ENCODE data around the gene TGFBR3. TPM values are rescaled to one million over a fixed set of nuclear protein-coding genes. Genes with fewer than 3 reads are reported as not detected.

TGFBR3 gene
- total RNA-seq, 1 donor from 2014 or later, result 25.8 TPM

DNA sequence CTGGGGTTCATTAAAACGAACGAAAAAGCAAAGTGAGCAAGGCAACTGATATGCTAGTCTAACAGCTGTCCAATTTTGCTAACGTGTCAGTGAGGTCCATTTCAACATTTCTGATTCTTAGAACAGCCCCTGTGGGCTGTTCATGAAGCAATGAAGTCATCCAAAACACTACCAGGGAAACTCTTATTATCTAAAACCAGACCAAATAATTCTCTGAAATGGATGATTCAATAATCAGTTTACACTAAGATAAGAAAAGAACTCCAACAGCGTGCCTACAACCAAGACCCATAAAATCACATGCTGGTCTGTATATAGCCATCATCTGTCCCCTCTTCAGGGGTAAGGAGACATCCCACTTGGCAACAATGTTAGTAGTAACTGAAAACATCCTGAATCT lies 122.7 kb downstream of the TGFBR3 start:
- no peak for DNase-seq (ENCODE audit: low read depth in 2 of 2)

DNA sequence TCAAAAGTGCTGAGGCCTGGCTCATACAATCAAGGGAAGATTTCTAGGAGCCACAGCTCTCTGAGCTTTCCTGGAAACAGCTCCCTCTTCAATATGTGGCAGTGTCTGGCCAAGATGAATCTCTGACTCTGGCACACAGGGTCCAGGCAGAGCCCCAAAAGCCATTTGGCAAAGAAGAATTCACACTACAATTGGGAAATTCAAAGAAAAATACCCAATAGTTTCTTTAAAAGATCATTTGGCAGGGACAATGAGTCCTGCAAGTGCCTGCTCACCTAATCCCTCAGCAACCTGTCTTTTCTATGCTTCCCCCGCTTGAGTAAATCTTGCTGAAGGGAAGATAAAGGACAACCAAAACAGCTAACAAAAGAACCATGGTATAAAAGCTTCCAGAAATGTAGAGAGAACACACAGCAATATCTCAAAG lies 124.6 kb downstream of the TGFBR3 start:
- no peak for DNase-seq (ENCODE audit: low read depth in 2 of 2)

DNA sequence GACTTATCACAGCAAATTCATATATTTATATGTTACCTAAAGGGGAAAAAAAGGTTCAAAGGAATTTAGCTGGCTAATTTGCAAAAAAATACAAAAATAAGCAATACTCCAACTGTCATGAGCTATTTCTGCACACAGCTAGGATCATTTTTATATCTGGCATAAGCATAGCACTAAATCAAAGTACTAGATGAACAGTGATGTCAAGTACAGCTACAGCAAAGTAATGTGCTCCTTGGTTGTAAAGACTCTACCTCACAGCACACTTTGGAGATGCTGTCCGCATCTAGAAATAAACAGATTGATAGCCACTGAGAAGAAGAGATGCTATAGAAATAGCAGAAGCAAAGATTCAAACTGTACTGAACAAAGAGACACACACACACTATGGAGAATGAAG lies 125.4 kb downstream of the TGFBR3 start:
- DNase-seq (ENCODE audit: low read depth in 2 of 2), result no peak

DNA sequence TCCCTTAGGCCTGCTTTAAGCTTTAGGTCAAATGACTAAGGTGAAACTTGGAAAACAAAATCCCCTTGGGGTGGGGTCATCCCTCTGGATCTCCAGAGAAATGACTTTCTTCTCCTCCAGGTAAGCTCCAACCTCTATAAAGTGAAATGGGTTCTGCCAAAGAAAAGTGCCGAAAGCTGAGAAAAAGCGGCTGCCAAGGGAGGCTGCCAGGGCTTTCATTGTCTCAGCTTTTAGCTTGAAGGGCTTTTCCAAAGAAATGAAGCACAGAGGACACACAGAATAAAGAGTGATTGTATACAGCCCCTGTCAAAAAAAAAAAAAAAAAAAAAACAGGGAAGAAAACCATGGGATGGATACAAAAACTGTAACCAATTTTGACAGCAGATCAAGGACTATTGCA lies 126.9 kb downstream of the TGFBR3 start:
- no peak for DNase-seq (ENCODE audit: low read depth in 2 of 2)

DNA sequence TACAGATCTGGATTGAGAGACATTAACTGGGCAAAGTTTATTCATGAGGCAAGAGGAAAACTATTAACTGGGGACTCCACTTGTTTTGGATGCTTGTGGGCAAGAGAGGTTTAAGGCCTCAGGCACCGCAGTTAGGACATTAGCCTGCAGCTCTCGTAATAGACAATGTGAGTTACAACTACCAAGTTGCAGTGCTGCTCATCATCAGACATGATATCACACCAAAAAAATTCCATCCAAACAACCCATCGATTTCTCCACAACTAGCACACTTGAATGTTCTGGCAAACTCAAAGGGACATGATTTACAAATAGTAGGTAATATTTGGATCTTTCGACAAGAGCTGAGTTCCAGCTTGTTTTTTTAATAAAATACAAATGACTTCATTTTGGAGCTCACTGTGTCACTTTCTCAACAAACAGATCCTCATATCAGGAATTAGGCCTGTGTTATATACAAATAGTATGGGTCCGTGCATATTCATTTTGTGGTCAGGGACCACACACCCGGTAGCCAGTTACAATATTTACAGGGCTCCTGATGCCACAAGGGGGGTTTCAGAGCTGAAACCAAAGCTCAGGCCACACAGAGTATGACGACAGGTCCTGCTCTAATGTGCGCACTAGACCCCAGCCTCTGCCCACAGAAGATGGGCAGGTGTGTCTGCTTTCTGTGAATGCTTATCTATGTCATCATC lies 128.0 kb downstream of the TGFBR3 start:
- no peak for DNase-seq (ENCODE audit: low read depth in 2 of 2)

DNA sequence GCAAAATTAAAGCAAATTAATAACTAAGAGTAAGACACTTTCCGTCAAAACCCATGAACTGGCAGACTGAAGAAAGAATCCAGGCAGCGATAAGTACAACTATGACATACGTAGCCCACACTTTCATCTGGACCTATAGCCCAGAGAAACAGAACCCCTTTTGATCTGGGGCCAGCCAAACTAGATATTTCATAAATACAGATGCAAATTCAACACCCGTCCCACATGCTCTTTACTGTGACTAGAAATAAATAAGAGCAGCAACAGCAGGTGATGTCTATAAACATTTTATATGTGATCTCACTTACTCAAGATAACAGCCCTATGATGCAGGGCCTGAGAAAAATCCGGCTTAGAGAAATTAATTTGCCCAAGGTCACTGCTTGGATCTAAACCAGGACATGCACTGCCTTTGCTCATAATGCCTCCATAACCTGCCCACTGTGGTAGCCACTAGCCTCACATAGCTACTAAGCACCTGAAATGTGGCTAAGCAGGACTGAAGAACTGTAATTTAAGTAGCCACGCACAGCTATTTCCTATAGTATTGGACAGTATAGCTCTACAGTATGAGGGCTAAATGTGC lies 130.2 kb downstream of the TGFBR3 start:
- no peak for DNase-seq (ENCODE audit: low read depth in 2 of 2)

DNA sequence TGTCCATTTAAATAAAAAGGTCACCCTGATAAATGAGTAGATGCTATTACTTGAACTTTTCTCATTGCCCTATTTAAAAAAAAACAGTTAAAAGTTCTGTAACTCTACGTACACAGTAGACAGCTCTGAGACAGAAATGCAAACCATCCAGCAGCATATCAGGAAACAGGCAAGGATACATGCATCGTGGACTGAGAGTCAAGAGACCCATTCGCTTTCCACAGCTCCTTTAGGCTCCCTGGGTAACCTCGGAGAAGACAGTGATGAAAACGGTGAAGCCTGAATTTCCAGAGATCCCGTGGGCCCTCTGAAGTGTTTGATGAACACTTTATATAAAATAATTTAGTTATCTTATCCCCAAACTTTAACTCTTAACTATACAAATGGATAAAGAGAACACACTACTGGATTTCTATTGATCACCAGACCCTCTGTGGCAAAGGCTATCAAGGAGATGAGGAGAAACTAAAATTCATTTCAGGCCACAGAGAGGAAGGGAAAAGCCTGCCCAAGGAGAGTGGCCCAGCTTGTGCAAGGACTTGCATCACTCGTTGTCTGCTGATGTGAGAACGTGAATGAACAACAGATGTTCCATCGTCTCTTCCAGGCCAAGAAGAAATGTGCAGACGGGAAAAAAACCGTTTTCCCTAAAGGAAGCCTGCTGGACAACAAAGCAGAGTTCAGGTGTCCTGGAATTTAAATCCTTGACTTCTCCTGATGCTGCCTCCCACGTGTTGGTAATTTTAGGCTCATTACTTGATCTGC lies 131.0 kb downstream of the TGFBR3 start:
- no peak for DNase-seq (ENCODE audit: low read depth in 2 of 2)

DNA sequence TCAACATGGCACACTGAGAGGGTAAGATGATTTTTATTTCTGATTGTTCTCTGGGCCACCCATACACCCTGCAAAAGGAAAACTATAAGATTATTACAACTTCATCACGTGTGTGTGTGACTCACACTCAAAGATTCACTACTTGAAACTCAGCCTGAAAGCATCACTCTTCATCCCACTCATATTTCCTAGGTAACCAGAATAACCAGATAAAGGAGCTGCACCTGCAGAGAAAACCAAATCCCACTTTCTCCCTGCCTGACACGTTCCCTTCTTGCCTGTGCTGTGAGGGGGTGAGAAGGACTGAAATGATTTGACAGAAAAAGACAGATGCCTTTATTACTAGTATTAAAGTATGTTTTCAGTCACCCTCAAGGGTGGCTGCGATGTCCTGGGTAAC lies 131.6 kb downstream of the TGFBR3 start:
- peak in 1 of 2 donors; percentile 22 for DNase-seq (ENCODE audit: low read depth in 2 of 2)

DNA sequence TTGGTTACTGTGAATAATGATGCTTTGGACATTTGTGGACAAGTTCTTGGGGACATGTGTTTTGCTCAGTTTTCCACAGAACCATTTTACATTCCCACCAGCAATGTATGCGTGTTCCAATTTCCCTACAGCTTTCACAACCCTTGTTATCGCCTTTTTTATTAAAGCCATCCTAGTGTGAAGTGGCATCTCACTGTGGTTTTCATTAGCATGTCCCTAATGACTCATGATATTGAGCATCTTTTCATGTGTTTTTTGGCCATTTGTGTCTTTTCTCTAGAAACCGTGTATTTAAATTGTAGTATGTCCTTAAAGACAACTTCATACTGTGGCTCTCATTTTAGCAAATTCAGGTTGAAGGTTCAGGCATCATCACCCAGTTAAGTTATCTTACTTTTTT lies 132.1 kb downstream of the TGFBR3 start:
- DNase-seq (ENCODE audit: low read depth in 2 of 2), result no peak

DNA sequence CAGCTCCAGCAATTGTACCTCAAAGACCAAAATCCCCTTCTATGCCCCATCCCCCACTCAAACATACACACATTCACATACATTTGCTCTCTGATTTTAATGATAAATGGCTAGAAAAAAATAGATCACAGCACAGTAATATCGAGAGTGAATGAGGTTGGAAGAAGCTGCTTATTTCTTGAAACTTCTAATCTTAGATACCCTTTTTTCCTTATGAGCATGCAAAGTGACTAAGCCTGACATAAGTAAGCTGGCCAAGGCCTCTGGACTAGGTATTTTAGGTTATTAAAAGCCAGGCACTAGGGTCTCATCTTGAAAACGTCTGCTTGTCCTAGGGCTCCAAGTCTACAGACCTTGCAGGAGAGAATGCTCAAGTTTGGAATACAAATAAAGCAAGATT lies 133.6 kb downstream of the TGFBR3 start:
- DNase-seq (ENCODE audit: low read depth in 2 of 2), result no peak

DNA sequence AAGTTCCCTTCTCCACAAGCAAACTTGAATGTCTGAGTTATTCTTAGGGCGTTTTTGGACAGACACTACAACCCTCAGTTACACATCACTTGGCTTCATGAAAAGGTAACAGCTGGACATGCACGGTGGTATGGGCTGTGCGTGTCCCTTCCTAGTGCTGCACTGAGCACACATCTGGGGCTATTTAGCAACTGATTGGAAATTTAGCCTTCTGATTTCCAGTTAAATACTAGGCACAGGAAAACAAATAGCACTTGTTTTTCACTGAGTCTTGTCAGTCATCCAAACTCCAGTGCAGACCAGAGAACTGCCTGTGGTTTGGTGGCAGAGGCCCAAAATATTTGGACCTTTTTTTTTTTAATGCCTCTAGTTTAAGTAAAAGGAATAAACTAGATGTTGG lies 134.7 kb downstream of the TGFBR3 start:
- DNase-seq (ENCODE audit: low read depth in 2 of 2), result peak; percentile 12 to 78

DNA sequence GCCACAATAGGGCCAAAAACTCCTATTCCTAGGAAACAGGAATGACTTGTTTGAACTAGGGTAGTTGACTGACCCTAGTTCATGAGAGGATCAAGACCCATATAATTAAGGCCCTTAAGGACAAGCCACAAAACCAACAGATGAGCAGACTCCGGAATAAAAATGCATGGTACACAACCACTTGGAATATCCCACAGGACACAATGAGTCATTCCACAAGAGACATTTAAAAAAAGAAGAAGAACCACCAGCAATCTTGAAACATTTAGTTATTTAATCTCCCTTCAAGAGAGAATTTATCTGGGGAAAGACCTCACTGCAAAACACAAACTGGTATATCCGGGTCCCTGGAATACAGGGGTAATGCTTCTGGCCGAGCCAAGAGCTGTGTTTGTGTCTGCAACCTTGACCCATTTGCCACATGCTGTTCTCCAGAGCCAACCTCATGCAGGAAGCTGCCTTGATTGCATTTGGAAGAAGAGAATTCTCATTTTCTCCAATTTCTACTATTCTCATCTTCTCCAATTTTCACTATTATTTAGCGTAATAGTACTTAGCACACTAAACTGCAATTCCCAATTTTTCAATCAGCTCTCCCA lies 135.5 kb downstream of the TGFBR3 start:
- DNase-seq (ENCODE audit: low read depth in 2 of 2), result no peak

DNA sequence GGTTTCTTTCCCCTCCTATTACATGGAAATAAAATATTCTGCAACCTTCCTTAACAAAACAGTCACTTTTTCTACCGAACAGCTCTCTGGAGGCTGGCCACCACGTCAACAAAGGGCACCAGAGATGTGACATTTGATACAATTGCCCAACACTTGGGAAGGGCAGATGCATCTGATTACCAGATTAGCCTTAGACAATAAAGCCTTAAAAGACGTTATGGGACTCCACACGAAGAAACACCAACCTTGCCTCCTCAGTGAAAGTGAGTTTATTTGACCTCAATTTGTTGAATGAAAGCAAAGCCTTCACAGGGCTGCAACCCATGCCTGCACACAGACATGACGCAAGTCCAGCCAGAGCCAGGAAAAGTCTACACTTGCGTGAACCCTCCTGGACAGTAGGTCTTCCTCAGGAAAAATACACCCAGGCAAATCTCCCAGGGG lies 136.1 kb downstream of the TGFBR3 start:
- DNase-seq (ENCODE audit: low read depth in 2 of 2), result no peak

DNA sequence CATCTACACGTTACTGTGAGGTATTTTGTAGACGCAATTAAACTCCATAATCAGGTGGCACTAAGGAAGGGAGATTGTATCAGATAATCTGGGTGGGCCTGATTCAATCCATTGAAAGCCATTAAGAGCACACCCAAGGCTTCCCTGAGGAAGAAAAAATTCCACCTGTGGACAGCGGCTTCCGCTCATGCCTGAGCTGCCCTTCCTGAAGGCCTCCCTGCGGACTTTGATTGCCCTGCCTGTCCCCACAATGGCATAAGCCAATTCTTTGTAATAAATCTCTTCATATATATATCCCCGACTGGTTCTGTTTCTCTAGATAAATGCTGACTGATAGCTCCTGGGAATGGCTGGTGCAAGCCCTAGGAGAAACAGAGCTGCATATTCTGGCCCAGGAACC lies 138.3 kb downstream of the TGFBR3 start:
- no peak for DNase-seq (ENCODE audit: low read depth in 2 of 2)

DNA sequence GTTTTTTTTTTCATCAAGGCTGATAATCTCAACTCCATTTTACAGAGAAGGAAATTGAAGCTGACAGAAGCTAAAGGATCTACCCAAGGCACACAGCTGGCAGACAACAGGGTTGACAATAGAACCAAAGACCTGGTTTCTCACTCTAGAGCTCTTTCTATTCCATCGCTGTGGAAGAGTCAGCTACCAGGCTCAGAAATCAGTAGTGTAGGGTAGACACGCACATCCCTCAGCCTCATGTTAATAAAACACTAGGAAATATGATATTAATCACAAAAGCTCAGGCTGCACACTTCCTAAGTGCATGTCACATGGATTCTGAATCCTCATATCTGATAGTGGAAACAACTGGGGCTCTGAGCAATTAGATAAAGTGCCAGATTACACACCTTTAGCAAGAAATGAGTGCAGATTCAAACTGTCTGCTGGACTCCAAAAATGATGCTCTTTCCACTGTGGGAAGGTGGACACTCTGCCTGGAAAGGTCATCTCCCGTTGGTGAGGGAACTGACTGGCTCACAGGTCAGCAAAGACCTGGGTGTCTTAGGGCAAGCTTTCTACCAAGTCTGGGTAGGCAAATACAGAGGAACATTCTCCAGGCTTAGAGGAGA lies 139.1 kb downstream of the TGFBR3 start:
- DNase-seq (ENCODE audit: low read depth in 2 of 2), result peak in 1 of 2 donors; percentile 11

DNA sequence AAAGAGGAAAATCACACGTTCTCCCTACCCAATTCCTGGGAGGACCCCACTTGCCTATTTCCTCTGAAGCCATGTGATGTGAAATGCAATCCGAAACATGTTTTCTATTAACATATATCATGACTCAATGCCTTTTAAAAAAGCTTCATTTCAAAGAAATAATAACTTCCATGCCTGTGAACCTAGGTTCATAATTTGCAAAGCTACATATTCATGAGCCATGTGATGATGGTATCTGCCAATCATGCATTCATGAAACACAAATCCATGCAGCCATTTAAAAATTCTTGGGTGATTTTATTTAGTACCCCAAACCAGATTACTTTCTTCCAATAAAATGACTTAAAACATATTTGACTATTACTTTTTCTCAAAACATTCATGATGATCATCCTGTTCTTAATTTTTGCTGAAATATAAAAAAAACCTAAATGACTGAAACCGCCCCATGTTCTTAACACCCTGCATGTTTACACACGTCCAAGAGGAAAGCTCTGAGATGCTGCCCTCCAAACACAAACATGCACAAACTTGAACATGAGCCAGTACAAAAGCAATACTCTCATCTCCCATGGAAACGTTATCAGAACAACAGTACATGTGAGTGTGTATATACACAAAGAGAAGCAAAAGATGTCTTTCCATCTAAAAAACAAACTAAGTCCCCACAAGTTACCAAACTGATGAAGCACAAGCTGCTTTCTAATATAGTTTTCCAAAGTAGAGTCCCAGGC lies 140.1 kb downstream of the TGFBR3 start:
- DNase-seq (ENCODE audit: low read depth in 2 of 2), result peak in 1 of 2 donors; percentile 35

DNA sequence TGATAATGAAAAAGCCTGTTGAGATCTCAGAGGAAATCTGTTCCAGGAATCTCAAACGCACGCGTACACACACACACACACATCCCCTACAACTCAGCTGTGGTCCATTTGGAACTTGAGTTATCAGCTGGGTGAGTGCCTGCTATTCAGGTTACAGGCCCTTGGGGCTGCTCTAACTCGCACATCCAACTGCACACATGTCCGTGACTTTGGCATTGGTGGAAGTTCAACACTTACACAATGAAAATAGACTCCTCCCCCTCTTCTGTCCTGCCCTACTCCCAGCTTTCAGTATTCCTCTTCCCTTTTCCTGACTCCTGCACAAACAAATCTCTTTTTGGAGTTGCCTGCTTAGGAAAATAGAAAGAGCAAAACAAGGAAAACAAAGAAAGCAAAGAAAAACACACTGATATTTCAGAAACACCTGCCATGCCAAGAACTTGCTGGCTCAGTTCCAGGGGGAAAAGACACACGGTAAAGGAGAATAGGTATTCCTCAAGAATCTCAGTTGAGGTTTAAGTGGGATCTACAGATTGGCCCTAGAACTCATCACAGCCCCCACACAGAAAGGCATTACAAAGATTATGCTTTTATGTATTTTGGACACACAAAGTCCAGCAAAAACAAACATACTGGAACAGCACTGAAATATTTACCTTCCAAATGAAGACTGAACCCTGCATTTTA lies 140.9 kb downstream of the TGFBR3 start:
- DNase-seq (ENCODE audit: low read depth in 2 of 2), result peak; percentile 68 to 94

DNA sequence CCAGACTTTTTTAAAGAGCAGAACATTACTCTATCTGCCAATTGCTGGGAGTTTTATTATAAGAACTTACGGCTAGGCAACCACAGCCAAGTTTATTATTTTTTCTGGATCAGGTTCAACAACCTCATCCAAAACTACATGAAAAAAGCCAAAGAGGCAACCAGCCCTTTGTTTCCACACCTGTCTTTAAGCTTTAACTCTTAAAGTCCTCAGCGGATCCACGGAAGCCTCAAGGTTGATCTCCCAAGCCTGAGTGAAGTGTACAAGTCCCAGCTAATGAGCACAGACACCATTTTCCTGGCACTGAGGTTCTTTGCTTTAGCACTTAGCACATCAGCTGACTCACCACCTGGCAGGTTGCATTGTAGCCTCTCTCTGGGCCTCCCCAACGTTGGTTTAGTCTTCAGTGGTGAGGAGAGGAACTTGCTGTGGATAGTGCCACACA lies 143.1 kb downstream of the TGFBR3 start:
- DNase-seq (ENCODE audit: low read depth in 2 of 2), result peak; percentile 14 to 78

DNA sequence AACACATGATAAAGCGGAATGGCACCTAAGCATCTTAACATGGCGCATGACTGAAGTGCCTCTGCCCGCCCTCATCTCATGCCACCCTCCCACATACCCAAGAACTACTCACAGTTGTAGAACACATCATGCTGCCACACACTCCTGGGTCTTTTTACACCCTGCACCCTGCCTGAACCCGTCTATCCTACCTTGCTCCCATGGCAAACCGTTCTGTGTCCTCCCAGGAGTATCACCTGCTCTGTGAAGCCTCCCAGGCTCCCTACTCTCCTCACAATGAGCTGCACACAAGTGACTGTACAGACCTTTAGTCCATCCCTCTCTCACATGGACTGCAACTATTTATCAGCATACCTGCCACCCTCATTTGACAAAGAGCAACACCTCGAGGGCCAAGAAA lies 144.0 kb downstream of the TGFBR3 start:
- DNase-seq (ENCODE audit: low read depth in 2 of 2), result no peak

DNA sequence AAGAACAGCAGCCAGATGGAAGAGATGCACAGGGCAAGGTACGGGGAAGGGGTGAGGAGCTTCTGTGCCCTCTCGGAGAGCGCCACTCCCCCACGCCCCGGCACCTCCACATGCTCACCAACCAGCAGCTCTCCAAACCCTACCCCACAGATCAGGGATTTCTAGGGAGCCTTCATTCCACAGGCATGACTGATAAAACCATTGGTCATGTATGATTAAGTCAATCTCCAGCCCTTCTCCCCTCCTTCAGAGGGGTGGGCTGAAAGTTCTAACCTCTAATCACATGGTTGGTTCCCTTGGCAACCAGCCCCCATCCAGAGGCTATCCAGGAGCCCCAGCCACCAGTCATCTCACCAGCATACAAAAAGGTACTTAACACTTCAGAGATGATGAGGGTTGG lies 144.7 kb downstream of the TGFBR3 start:
- no peak for DNase-seq (ENCODE audit: low read depth in 2 of 2)

All from lung microvascular endothelial cell (primary cell).